ENCODE measurements around the gene ROGDI.

Gene ROGDI

GRCh38 chr16:4846503-4846900, 44.1 kb upstream of the ROGDI start:
- peak; percentile 50; the same call in 1 of the 2 replicates for TF ChIP-seq SIN3A (IDR thresholded peaks at IDR 0.05; ENCODE audit: borderline replicate concordance, insufficient read depth, low read length)
- TF ChIP-seq POLR2AphosphoS5 (IDR thresholded peaks at IDR 0.05; ENCODE audit: low read depth, low read length): no peak

GRCh38 chr16:4840984-4841383, 38.6 kb upstream of the ROGDI start:
- TF ChIP-seq POLR2AphosphoS5 (IDR thresholded peaks at IDR 0.05; ENCODE audit: low read depth, low read length) (no peak), REST (IDR thresholded peaks at IDR 0.05; ENCODE audit: insufficient read depth in 1 of 2, low read depth in 2 of 2, low read length in 2 of 2) (no peak), FOXP2 (optimal IDR thresholded peaks at IDR 0.05; ENCODE audit: borderline replicate concordance, extremely low read depth, extremely low read length, insufficient read depth) (no peak), SIN3A (IDR thresholded peaks at IDR 0.05; ENCODE audit: borderline replicate concordance, insufficient read depth, low read length) (no peak), TAF1 (IDR thresholded peaks at IDR 0.05; ENCODE audit: borderline replicate concordance, insufficient read depth, low read length) (no peak)

GRCh38 chr16:4839942-4840341, 37.5 kb upstream of the ROGDI start:
- TF ChIP-seq FOXP2 (optimal IDR thresholded peaks at IDR 0.05; ENCODE audit: borderline replicate concordance, extremely low read depth, extremely low read length, insufficient read depth): no peak
- TF ChIP-seq SIN3A (IDR thresholded peaks at IDR 0.05; ENCODE audit: borderline replicate concordance, insufficient read depth, low read length): no peak
- TF ChIP-seq REST (IDR thresholded peaks at IDR 0.05; ENCODE audit: insufficient read depth in 1 of 2, low read depth in 2 of 2, low read length in 2 of 2): no peak
- TF ChIP-seq TAF1 (IDR thresholded peaks at IDR 0.05; ENCODE audit: borderline replicate concordance, insufficient read depth, low read length): no peak
- no peak for TF ChIP-seq POLR2AphosphoS5 (IDR thresholded peaks at IDR 0.05; ENCODE audit: low read depth, low read length)

GRCh38 chr16:4837733-4838501, 35.5 kb upstream of the ROGDI start:
- TF ChIP-seq TAF1 (IDR thresholded peaks at IDR 0.05; ENCODE audit: borderline replicate concordance, insufficient read depth, low read length) (no peak), REST (IDR thresholded peaks at IDR 0.05; ENCODE audit: insufficient read depth in 1 of 2, low read depth in 2 of 2, low read length in 2 of 2) (no peak), SIN3A (IDR thresholded peaks at IDR 0.05; ENCODE audit: borderline replicate concordance, insufficient read depth, low read length) (no peak), POLR2AphosphoS5 (IDR thresholded peaks at IDR 0.05; ENCODE audit: low read depth, low read length) (no peak), FOXP2 (optimal IDR thresholded peaks at IDR 0.05; ENCODE audit: borderline replicate concordance, extremely low read depth, extremely low read length, insufficient read depth) (no peak)

GRCh38 chr16:4836727-4837126, 34.3 kb upstream of the ROGDI start:
- TF ChIP-seq POLR2AphosphoS5 (IDR thresholded peaks at IDR 0.05; ENCODE audit: low read depth, low read length): no peak
- no peak for TF ChIP-seq REST (IDR thresholded peaks at IDR 0.05; ENCODE audit: insufficient read depth in 1 of 2, low read depth in 2 of 2, low read length in 2 of 2)
- TF ChIP-seq TAF1 (IDR thresholded peaks at IDR 0.05; ENCODE audit: borderline replicate concordance, insufficient read depth, low read length): no peak
- TF ChIP-seq SIN3A (IDR thresholded peaks at IDR 0.05; ENCODE audit: borderline replicate concordance, insufficient read depth, low read length): no peak
- TF ChIP-seq FOXP2 (optimal IDR thresholded peaks at IDR 0.05; ENCODE audit: borderline replicate concordance, extremely low read depth, extremely low read length, insufficient read depth): no peak

All from PFSK-1 (cell line).